ENCODE data around the gene DMRTB1.
"Not testable (repeated sequence)": the region's sequence is repeated elsewhere in the genome, so short reads cannot be mapped to it uniquely, and the experiment has no call there.

Gene DMRTB1

GRCh38 chr1:53459321-53460175 lies at the start of gene DMRTB1:
Gene DMRTB1, plus strand, starts transcription at chr1:53459399. Its CDS starts 55 bp downstream, at chr1:53459454.
- no peak for DNase-seq

- DNase-seq: no peak
These were observed 49.5 kb upstream of the DMRTB1 start for GRCh38 chr1:53409695-53410094.

- no peak for DNase-seq
These were observed 49.1 kb upstream of the DMRTB1 start for GRCh38 chr1:53410100-53410541.

DNA sequence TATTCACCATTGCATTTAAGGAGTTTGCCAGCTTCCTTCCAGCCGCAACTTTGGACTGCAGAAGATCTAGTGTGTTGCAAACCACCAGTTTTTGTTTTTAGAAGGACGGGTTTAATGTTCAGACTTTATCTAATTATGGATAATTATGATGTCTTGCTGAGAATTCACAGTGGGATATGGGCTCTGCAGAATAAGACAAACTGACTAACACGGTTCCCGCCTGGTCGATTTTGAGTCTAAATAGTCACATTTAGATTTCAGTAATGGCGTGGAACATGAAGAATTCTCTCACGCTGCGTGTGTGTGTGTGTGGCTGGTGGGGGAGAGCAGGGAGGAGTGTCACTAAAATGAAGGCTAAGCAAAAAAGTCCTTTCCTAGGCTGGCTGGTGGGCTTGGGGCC lies 48.5 kb upstream of the DMRTB1 start:
- DNase-seq: no peak

GRCh38 chr1:53411541-53412152 lies 47.6 kb upstream of the DMRTB1 start:
- no peak for DNase-seq

GRCh38 chr1:53412285-53413174 lies 46.7 kb upstream of the DMRTB1 start:
- DNase-seq: no peak

- DNase-seq: no peak
These were observed 45.8 kb upstream of the DMRTB1 start for GRCh38 chr1:53413175-53414001.

GRCh38 chr1:53414632-53415031 lies 44.6 kb upstream of the DMRTB1 start:
- no peak for DNase-seq

DNA sequence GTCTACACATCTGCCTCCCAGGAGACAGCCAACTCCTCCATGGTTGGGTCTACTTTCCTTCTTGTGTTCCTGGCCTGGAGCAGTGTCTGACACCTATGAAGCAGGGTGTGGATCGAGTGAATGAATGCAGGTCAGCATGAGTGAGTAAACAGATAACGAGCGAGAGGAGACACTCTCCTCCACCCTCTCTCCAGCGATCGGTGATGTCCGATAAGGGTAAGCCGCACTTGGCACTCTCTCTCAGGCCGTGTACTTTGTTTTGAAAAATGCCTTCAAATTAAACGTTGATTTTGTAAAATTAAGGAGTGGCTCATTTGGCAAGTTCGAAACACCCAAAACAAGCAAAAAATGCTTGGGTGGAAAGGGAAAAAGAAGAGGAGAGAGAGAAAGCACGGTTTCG lies 43.8 kb upstream of the DMRTB1 start:
- DNase-seq: no peak

DNA sequence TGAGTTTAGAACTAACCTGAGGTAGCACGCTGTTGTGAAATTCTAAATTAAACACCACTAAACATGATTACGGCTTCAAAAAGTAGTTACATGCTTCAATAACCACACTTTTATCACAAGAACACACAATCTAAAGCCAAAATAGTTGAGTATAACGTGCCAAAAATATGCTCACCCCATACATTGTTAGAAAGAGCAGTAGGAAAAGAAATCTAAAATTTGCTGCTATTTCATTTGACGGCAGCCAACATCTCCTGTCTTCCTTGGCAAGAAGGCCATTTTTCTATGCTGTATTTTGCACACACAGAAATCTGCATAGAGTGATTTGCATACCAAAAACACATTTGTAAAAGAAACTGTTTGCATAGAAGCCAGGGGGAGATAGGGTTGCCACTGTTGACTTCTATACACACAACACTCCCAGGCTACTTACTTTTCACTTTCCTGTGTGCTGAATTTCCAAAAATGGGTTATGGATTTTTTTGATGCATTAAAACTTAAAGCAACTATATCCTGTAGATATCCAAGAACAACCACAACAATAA lies 42.9 kb upstream of the DMRTB1 start:
- DNase-seq: no peak

- no peak for DNase-seq
These were observed 42.1 kb upstream of the DMRTB1 start for GRCh38 chr1:53417074-53417511.

DNA sequence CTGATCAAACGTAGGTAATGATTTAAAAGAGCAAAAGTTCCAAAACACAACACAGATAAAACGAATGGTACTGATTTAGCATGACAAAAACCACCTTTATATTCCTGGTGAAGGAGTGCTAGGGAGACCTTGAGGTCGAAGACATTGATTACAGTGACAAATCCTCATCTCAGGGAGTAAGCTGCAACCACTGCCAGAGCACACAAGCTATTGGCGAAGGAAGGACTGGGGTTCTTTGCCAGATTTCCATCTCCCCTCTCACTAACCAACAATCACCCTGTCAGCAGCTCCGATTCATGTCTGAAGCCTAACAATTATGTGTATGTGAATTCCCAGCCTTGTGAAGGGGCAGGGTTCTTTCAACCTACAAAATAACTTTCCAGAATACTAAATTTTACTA lies 40.2 kb upstream of the DMRTB1 start:
- no peak for DNase-seq

- DNase-seq: no peak
These were observed 38.9 kb upstream of the DMRTB1 start for GRCh38 chr1:53420341-53420740.

GRCh38 chr1:53421208-53421607 lies 38.0 kb upstream of the DMRTB1 start:
- no peak for DNase-seq

- no peak for DNase-seq
These were observed 28.9 kb upstream of the DMRTB1 start for GRCh38 chr1:53430261-53430660.

DNA sequence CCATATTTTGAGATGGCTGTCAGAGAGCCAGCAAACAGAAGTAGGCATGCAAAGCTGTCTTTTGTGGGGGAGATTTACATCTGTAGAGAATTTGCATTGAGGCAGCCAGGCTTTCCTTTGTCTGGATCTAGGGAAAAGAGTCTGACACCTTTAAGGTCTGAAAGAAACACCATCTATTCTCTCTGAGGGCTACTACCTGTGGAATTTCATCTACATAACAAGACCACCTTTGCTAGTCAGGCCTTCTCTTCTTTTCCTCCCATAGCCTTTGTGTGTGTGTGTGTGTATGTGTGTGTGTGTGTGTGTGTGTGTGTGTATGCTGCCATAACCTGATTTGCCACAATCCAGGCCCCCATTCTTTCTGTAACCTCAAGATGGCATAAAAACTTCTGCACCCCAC lies 28.4 kb upstream of the DMRTB1 start:
- no peak for DNase-seq

GRCh38 chr1:53431244-53431643 lies 28.0 kb upstream of the DMRTB1 start:
- DNase-seq: no peak

DNA sequence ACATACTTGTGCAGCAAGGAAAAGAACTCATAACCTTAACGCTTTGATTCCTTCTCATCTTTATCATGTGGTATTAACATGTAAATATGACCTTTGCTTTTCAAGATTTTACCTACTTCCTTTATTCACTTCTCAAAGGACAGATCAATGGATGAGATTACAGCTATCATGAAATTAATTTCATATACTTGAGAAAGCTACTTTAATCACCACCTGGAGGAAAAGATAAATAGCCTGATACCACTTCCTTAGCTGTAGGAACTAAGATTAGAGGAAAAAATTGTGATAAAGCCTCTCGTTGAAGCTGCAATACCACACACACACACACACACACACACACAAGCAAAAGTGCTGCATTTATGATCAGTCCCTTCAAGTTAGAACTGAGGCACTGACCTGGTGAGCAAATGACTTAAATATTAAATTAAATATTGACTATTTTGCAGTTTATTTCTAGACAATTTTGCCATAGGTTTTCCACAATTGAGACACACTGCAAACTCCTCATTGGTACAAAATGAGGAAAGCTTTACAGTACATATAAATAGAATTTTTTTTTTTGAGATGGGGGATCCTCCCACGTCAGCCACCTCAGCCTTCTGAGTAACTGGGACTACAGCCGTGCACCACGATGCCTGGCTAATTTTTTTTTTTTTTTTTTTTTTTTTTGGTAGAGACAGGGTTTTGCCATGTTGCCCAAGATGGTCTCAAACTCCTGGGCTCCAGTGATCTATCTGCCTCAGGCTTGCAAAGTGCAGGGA lies 27.2 kb upstream of the DMRTB1 start:
- DNase-seq: no peak

DNA sequence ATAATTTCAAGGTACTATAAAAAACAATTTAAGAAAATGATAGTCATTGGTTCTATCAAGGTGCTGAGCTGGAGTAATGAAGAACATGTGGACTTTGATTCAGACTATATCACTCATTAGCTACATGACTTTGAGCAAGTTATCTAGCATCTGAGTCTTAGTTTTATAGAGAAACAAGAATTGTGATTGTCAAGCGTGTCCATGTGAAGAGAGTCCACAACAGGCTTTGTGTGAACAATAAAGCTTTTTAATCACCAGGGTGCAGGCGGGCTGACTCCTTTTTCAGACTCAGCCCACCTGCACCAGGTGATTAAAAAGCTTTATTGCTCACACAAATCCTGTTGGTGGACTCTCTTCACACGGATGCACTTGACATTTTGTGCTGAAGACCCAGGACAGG lies 26.6 kb upstream of the DMRTB1 start:
- no peak for DNase-seq

DNA sequence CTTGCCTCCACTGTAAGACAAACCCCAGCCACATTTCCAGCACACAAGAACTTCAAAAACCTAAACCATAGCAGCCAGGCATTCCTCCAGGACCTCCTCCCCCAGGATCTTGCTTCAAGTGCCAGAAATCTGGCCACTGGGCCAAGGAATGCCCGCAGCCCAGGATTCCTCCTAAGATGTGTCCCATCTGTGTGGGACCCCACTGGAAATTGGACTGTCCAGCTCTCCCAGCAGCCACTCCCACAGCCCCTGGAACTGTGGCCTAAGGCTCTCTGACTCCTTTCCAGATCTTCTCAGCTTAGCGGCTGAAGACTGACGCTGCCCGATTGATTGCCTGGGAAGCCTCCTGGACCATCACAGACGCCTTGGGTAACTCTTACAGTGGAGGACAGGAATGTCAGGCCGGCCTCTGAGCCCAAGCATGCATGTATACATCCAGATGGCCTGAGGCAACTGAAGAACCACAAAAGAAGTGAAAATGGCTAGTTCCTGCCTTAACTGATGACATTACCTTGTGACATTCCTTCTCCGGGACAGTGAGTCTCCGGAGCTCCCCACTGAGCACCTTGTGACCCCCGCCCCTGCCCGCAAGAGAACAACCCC lies 24.7 kb upstream of the DMRTB1 start:
- DNase-seq: not testable (repeated sequence)

DNA sequence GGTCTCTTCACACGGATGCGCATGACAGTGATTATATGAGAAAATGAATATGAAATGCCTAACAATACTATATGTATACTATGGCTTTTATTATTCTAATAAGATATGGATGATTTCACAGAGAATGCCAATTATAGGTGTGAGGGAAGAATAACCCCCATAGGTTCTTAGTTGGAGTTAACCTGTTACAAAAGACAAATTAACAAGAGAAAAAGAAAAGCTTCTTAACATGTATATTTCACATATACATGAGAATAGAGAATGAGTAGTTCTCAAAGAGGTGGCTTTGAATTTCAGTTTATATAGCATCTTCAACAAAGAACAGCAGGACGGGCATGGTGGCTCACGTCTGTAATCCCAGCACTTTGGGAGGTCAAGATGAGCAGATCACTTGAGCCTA lies 24.0 kb upstream of the DMRTB1 start:
- no peak for DNase-seq

All from NCI-H1930 (cell line).